SKM-1 treated with dmso at 0.1 percent for 144 hours (cell line): ENCODE data around the gene MROH7.
"Not testable (repeated sequence)": the region's sequence is repeated elsewhere in the genome, so short reads cannot be mapped to it uniquely, and the experiment has no call there.

Experiments
- DNase-seq: peaks from one replicate; lab custom pipeline; 2025; ENCODE audit not compliant: unreplicated experiment; lab: John Stamatoyannopoulos, UW

Gene MROH7

GRCh38 chr1:54609301-54609921, 32.2 kb upstream of the MROH7 start:
- DNase-seq, result no peak

- DNase-seq, result no peak
Measured at GRCh38 chr1:54610048-54610447, 31.5 kb upstream of the MROH7 start.

- no peak for DNase-seq
Measured at GRCh38 chr1:54610601-54611580, 30.7 kb upstream of the MROH7 start.

- no peak for DNase-seq
Measured at GRCh38 chr1:54611621-54612020, 30.0 kb upstream of the MROH7 start.

GRCh38 chr1:54614024-54614423, 27.6 kb upstream of the MROH7 start:
- DNase-seq, result no peak

- no peak for DNase-seq
Measured at GRCh38 chr1:54614563-54614962, 27.0 kb upstream of the MROH7 start.

GRCh38 chr1:54615531-54616279, 25.9 kb upstream of the MROH7 start:
- DNase-seq, result no peak

GRCh38 chr1:54619749-54620148, 21.8 kb upstream of the MROH7 start:
- no peak for DNase-seq

GRCh38 chr1:54623216-54624007, 18.2 kb upstream of the MROH7 start, which contains the start of gene FAM151A:
Gene FAM151A (minus strand): TSS chr1:54623525. CDS start chr1:54623395, 130 bp downstream.
- no peak for DNase-seq

GRCh38 chr1:54624466-54625464, 16.8 kb upstream of the MROH7 start:
- DNase-seq, result peak; percentile 60

GRCh38 chr1:54627196-54627595, 14.4 kb upstream of the MROH7 start:
- no peak for DNase-seq

- not testable (repeated sequence) for DNase-seq
Measured at GRCh38 chr1:54635804-54636203, 5.8 kb upstream of the MROH7 start.

GRCh38 chr1:54636461-54637446, 4.8 kb upstream of the MROH7 start:
- not testable (repeated sequence) for DNase-seq

- no peak for DNase-seq
Measured at GRCh38 chr1:54640361-54640760, 1.2 kb upstream of the MROH7 start.

- no peak for DNase-seq
Measured at GRCh38 chr1:54643736-54644135, 2.1 kb downstream of the MROH7 start.

GRCh38 chr1:54645806-54646676, 4.5 kb downstream of the MROH7 start:
- DNase-seq, result no peak
